Inflammatory macrophage (primary cell): ENCODE data around the gene PIGN.
"Not testable (repeated sequence)": the region's sequence is repeated elsewhere in the genome, so short reads cannot be mapped to it uniquely, and the experiment has no call there.

Experiments used
- DNase-seq, 2 donors: peaks; one replicate each; pipeline ENCODE4 v3.0.0-alpha.2; 2020 to 2022

Gene PIGN

DNA sequence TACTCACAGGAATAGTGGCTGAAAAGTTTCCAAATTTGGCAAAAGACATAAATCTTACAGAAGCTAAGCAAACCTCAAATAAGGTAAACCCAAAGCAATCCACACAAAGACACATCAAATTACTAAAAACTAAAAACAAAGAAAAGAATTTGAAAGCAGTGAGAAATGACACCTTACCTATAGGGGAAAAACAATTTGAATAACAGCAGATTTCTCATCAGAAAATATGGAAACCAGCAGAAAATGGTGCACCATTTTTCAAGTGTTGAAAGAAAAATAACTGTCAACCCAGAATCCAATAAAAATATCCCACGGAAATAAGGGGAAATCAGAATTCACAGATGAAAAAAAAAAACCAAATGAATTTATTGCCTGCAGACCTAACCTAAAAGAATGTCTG is 138.6 kb downstream of the PIGN start:
- no peak for DNase-seq

GRCh38 chr18:62045316-62045715 is 141.5 kb downstream of the PIGN start:
- no peak for DNase-seq

DNA sequence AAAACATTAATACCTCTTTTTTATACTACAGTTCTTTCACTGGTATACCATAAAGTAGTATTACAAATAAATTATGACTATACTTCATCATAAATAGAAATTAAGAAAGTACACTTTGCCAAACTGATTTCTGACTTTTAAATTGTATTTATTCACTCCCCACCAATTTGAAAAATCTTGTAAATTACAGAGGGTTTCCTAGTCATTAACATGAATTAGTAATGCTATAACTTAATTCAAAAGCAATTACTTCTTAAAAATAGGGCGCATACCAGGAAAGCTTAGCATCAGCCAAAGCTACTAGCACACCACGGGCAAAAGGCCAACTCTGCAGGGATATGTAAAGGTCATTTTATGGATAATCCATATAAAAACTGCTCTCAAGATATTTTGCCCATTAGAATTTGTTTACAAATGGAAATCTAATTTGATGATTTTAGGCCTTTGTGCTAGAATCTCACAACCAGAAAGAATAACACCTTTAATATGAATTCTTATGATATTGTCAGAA is 142.3 kb downstream of the PIGN start:
- DNase-seq, result no peak

- DNase-seq, result no peak
Observed at GRCh38 chr18:62037989-62038778, 148.7 kb downstream of the PIGN start.

- no peak for DNase-seq
Observed at GRCh38 chr18:62037012-62037742, 149.7 kb downstream of the PIGN start.

DNA sequence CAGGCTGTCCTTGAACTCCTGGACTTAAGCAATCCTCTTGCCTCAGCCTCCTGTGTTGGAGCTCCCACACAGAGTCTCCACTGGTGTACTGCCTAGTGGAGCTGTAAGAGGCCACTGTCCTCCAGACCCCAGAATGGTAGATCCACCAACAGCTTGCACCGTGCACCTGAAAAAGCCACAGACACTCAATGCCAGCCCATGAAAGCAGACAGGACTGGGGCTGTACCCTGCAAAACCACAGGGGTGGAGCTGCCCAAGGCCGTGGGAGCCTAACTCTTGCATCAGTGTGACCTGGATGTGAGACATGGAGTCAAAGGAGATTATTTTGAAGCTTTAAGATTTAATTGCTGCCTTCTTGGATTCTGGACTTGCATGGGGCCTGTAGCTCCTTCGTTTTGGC is 152.6 kb downstream of the PIGN start:
- not testable (repeated sequence) for DNase-seq

DNA sequence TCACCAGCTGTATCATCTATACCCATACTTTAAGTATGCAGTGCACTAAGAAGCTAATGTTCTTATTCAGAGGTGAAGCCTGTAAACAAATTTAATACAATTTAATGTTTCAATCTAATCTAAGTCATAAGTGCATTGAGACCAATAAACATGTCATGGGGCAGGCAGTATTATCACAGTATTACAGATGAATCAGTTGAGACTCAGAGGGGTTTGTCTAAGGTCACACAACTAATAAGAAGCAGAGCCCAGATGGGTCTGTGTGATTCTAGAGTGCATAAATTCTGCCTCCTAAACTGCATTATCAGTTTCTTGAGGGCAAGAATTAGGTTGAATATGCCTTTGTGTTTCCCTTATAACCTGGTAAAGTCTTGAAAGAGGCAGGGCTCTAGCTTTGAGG is 153.1 kb downstream of the PIGN start:
- no peak for DNase-seq

DNA sequence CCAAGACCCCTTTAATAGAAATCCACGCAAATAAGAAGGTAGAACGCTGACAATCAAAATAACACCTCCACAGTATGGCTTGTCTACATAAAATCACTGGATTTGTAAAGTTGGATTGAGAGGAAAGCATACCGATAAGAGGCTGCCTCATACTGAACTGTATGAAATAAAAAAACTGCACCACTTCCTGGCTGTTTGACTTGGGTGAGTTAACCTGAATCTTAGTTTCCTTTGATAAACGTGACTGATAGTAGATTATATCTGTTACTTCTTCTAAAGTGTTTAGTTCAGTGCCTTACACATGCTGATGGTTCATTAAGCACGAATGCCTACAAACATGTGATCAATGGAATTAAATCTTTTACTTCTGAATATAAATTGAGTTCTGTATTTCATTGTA is 153.6 kb downstream of the PIGN start:
- DNase-seq, result no peak

DNA sequence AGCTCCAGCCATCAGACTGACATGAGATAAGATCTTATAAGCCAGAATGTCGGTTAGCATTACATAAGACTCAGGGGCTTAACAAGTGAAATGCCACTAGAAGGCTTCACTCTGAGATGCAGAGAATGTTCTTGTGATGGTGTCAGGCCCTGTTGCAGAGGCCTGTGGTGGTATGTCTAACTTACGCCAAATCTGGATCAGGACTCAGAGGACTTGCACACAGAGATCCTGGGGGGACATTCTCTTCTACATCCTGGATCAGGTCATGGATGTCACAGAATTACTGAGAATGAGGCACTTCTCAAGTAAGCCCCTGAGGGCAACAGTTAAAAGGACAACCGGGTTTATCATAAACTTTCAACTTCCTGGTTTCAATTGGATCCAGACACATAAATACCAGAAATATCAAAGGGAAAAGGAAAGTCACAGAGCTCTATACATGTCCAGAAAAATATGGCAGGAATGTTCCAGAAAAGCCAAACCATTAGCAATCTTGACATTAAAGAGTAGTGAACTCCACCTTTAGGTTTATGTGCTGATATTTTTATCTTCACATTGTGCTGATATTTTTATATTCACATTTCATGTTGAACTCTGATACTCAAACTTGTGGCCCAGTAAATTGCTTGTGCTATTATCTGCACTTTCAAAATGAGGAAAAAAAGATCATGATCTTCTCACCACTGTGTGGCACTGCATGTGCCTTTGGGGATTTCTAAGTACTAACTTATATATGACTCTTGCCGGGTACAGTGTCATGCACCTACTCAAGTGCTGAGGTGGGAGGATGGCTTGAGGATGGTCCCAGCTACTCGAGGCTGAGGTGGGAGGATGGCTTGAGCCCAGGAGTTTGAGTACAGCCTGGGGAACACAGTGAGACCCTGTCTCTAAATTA is 156.5 kb downstream of the PIGN start:
- DNase-seq, result no peak

DNA sequence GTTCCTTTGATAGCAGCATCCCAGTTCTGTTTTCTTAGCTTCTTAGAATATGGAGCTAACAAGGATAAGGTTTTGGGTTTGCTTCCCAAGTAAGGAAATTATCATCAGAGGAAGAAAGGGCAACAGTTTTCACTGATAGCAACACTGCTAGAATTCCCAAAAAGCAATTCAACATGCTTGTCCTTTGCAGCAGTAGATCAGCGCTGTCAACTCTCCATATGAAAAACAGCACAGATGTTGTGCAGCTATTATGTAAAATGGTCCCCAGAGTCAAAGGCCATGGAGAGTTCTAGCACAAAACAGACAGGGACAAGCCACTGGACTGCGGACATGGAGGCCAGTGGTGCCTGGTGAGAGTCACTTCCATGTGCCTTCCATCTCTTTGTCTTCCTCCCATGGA is 158.1 kb downstream of the PIGN start:
- DNase-seq, result no peak

DNA sequence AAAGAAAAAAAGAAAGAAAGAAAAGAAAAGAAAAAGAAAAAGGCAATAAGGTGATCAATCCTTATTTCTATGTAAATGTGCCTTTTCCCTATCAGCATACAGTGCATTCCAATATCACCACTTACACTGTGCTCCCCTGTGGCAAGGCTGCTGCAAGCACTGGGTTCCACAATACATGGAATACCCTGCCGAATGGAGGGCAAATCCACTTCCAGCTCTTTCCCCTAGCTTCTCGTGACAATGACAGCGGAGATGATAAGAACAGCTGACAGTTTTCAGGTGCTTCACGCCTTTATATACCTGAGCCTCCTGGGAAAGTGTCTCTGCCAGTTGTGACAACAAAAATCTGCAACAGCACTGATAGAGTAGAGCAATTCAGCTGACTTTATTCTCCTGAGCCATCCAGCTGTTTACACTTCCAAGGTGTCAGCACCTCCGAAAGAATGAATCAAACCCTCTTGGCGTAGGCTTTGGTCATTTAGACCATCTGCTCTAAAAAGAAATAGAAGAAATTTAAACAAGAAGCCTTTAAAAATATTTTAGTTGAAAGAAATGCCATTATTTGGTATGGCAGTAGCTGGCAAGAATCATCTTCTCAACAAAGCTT is 158.8 kb downstream of the PIGN start:
- DNase-seq, result no peak

DNA sequence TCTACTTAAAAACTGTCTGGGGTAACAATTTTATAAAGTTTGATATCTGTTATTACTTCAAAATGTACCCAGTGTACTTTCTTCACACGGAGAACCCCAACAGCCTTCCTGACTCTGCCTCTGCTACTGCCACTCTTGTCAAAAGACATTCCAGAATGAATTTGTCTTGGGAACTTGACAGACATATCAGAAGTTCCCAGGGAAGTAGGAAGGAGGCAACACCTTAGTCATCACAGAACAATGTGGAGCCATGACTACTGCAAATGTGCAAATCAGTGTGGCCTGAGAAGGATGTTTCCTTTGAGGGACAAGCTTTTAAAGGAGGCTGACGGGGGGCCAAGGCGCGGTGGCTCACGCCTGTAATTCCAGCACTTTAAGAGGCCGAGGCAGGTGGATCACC is 160.3 kb downstream of the PIGN start:
- DNase-seq, result no peak

- DNase-seq, result no peak
Observed at GRCh38 chr18:62024983-62025382, 161.9 kb downstream of the PIGN start.

DNA sequence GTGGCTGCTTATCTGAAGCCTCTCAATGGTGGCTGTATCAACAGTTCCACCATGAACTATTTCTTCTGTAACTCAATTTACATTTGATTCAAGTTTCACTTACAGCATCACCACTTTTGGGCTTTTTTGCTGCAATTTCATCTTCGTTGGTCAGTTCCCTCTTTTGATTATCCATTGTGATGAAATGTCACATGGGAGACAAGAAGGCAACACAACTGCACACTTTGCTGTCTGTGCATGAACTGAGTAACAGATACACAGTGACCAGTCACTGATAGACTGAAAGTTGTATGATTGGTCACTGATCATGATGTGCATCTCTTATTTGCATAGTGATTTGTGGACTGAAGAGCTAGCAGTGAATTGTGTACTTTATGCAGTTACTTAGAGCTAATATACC is 163.3 kb downstream of the PIGN start:
- peak; percentile 21 to 22 for DNase-seq

- DNase-seq, result no peak
Observed at GRCh38 chr18:62018759-62019041, 168.2 kb downstream of the PIGN start.

- no peak for DNase-seq
Observed at GRCh38 chr18:62018034-62018758, 168.7 kb downstream of the PIGN start.

DNA sequence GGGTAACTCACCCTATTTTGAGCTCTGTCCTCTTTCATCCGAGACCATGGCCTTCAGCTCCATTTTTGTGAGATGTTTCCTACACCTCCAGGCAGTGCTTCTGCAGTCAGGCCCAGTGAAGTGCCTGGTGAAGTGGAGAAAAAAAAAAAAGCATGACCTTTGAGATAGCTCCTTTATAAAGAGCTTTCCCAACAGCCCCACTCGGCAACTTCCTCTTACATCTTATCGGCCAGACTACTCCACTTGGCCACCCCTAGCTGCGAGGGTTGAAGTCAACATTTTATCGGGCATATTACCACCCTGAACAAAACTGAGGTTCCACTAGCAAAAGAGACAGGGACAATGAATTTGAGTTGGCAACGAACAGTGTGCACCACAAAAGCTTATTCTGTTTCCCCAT is 169.2 kb downstream of the PIGN start:
- peak; percentile 21 to 47 for DNase-seq

DNA sequence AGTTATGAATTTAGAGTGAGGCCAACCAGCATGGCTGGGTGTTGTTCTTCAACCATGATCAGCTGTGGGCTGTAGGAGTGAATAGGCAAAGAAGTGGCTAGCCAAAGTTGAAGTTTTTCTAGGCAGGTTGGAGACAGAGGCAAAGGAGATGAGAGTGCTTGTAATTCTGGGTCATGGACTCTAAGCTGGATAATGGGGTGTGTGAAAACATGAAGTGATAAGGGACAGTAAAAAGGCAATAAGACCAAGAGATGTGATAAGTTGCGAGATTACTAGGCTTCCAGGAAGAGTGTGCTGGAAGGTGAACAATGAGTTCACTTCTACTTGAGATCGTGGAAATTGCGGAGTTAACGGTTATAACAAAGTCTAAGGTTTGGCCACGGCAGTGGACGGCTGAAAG is 175.4 kb downstream of the PIGN start:
- no peak for DNase-seq

DNA sequence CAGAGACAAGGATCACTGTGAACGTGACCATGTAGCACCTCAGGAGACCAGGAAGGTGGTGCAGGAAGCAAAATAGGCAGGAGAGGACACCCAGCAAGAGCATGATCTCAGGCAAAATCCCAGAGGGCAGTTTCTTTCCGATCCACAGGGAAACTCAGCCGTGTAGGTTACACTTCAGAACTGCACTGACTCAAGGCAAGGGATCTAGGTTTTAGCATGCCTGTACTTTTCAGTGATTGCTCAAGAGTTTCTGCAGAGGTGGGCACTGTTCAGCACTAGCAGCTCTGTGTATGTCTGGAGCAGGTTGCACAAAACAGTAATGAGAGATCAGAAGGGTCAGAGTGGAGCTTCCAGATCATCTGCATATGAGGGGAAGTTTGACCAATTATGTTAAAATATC is 177.3 kb downstream of the PIGN start:
- no peak for DNase-seq

DNA sequence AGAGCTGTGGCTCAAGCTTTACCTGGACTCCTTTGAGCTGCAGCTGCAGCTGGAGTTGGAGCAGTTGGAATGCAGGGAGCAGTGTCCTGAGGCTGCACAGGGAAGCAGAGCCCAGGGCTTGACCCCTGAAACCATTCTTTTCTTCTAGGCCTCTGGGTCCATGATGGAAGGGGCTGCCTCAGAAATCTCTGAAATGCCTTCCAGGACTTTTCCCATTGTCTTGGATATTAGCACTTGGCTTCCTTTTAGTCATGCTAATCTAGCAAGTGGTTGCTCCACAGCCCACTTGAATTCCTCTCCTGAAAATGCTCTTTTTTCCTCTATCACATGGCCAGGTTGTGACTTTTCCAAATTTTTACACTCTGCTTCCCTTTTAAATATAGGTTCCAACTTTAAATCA is 185.5 kb downstream of the PIGN start:
- DNase-seq, result no peak

DNA sequence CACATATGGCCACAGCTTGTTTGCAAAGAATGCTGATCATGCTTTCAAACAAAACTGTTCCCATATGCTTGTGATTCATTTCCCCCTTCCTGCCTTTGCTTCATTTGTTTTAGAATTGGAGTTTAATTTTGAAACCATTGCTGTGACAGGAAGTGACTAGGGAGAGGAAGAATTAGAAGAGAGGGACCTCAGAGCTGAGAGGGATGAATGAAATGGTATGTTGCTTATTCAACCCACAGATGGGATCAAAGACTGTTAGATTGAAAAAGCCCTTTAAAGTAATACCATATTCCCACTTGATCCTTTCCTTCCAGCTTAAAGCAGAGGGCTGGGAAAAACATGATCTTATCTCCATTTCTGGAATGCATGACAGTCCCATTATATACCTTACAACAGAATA is 187.9 kb downstream of the PIGN start:
- DNase-seq, result peak; percentile 39 to 61

GRCh38 chr18:61998335-61998734 is 188.5 kb downstream of the PIGN start:
- DNase-seq, result no peak
